Effector CD4-positive, alpha-beta T cell (primary cell): ENCODE measurements around the gene KCNB1.

Experiments
- DNase-seq: peaks from one replicate; pipeline ENCODE4 v3.0.0-alpha.2; 2020

Gene KCNB1

GRCh38 chr20:49385465-49385864 lies 97.0 kb downstream of the KCNB1 start:
- DNase-seq: no peak

DNA sequence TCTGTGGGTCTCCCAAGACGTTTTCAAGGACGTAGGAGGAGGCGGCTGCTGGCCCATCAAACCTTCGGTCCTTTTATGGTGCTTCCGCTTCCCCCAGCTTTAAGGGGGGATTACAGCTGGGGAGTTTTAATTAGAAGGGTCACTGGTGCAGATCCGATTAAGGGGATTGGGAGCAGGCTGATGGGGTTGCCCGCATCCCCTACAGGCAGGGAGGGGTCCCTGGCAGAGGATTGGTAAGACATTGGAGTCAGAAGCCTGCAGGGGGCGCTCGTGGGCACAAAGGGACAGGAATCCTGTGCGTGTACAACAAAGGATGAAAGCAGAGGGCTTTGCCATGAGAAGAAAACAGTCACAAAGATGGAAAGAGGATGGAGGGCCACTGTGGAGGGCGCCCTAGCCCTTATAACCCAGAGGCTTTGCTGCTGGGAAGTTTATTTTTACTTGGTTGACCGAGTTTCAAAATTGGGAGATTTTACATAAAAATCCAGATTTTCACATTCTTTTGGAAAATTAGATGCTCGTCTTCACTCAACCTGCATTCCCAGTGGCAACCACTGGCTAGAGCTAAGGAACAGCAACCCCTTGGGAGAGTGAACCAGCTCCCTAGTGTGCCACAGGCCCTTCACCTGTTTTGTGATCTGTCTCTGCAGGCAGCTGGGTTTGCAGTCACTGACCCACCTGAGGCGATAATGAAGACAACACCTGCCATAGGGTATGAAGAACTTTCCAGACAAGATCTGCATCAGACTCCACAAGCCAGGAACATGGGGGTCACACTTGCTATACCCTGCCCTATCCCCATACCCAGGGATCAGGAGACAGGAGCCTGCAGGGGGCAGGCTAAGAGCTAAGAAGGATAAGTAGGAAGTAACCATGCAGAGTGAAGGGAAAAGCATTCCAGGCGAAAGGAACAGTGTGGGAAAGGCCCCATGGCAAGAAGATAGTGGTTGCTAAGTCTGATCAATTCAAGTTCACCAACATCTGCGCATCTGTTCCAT lies 97.7 kb downstream of the KCNB1 start:
- DNase-seq: peak; percentile 40

GRCh38 chr20:49381558-49382493 lies 100.6 kb downstream of the KCNB1 start:
- DNase-seq: no peak

DNA sequence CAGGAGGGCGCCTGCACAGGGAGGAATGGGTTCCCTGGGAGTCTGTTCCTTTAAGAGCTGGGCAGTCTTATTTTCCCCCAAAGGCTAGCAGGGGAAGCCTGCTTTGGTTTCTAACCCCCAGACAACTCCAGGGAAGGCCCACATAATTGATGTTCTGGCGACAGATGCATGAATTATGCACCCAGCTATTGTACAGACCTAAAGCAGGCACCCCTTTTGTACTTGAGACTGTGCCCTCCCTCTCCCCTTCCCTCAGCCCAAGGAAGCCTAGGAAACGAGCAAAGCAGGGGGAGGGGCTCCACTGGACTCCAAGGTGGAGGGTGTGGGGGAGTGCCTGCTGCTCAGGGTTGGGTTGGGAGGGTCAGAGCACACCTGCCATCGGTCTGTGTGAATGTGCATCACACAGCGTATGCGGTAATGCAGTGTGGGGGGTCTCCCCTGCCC lies 102.1 kb downstream of the KCNB1 start:
- DNase-seq: no peak

DNA sequence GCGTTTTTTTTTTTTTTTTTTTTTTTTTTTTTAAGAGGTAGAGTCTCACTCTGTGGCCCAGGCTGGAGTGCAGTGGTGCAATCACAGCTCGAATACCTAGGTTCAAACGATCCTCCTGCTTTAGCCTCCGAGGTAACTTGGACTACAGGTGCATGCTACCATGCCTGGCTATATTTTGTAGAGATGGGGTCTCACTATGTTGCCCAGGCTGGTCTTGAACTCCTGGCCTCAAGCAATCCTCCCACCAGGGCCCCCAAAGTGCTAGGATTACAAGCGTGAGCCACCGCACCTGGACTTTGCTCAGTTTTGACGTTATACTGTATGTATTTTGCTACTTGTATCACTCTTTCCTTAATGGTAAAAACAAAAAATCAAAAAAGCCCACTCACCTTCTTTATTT lies 103.1 kb downstream of the KCNB1 start:
- DNase-seq: no peak

- DNase-seq: no peak
These were observed 105.1 kb downstream of the KCNB1 start for GRCh38 chr20:49377326-49377725.

GRCh38 chr20:49375170-49375569 lies 107.3 kb downstream of the KCNB1 start:
- no peak for DNase-seq

DNA sequence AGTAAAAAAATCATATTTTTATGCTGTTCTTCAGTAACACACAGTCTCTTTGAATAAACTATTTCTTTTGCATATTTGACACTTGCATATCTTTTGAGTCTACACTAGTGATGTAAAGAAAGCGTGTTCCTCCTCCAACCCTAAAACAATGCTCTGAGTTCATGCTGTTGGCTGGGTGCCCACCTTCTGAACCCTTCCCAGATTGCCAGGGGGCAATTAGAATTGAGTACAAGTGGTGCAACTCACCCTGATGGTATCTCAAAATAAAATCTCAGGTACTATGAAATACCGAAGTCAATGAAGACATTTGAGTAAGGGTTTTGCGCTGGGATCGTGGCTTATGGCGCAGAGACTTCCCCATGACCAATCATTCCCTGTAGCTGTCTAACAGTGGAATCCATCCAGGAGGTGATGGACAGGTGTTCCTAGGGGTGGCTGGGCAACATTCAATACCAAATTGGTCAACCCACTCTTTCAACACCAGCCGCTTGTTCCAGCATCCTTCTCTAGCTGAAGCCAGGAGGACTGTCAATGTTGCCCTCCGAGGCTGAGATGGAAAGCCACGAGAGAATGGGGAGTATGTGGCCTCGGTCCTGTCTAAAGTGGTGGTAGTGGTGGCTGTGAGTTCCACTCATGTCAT lies 110.3 kb downstream of the KCNB1 start:
- no peak for DNase-seq

- DNase-seq: no peak
These were observed 113.9 kb downstream of the KCNB1 start for GRCh38 chr20:49368596-49368995.

DNA sequence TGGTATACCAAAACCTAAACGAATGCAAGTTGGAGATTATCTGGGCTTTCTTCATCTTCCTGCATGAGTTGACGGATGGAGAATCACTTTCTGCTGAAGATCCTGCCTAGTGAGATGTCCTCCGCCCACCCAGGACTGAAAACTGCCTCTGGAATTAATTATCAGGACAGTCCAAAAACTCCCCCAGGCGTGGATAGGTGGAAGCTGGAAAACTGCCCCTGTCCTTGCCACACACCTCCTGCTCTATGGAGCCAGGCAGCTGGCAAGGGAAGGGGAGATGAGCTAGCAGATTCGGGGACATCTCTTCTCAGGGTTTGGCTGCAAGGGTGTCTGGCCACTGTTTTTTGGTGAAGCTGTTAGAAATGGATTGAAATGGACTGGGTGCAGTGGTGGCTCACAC lies 115.4 kb downstream of the KCNB1 start:
- no peak for DNase-seq

DNA sequence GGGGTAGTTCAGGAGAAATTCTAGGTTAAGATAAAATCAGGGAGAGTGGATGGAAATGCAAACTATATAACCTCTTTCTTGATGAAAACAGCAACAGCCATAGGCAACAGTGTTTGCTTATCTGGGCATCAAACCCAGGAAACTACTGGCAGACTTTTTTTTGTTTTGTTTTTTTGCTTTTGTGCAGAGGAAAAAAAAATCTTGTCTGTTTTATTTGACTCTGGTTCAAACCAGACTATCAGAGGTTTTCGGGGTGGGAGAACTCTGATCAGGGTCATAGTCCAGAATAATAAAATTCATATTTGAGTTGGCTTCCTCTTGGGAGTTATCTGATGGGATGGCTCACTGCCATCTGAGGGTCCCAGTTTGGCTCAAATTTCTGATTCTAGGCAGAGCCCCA lies 115.8 kb downstream of the KCNB1 start:
- no peak for DNase-seq

DNA sequence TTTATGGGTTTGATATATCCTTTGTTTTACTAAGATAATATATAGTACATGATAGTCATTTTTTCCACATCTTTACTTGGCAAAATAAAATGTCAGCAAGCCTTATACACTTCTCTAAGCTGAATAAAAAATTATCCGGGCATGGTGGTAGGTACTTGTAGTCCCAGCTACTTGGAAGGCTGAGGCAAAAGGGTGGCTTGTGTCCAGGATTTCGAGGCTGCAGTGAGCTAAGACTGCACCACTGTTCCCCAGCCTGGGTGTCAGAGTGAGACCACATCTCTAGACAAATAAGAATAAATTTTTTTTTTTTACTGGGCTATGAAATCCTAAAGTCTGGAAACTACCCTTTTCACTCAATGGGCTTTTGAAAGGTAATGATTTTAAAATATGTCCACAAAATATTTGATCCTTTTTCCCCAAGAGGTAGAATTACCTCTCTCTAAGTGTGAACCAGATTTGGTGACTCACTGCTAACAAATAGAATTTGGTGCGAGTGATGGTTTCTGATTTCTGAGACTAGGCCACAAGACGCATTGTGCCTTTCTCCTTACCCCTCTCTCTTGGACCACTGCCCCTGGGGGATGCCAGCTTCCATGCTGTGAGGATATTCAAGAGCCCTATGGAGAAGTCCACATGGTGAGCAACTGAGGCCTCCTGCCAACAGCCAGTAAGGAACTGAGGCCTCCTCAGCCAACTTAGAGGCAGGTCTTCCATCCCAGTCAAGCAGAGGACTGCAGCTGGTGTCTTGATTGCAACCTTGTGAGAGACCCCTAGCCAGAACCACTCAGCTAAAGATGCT lies 120.4 kb downstream of the KCNB1 start:
- DNase-seq: no peak

DNA sequence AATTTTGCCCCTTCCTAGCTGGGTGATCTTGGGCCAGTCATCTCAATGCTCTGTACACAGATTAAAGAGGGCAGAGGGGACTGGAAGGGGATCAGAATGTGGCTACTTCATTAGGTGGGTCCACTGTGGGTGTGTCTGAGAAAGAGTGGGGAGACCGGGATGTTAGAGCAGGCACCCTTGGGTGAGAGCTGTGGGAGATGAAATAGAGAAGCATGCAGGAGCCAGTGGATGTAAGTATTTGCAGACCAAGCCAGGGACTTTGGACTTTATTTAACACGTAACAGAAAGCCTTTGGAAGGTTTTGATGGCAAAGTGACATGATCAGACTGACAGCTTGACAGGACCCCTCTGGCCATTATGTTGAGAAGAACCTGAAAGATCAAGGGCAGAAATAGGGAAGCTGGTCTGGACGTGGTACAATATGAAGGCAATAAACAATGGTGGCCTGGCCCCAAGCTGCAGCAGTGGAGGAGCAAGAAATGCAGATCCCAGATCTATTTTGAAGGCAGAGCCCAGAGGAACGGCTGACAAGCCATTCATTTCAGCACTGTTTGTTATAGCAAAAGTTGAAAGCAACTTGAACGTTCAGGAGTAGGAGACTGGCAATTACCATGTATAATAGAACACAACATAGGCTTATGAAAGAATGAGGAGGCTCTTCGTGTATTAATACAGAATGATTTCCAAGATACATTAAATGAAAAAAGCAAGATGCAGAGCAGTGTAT lies 122.1 kb downstream of the KCNB1 start:
- DNase-seq: no peak

- no peak for DNase-seq
These were observed 125.8 kb downstream of the KCNB1 start for GRCh38 chr20:49356676-49357075.

DNA sequence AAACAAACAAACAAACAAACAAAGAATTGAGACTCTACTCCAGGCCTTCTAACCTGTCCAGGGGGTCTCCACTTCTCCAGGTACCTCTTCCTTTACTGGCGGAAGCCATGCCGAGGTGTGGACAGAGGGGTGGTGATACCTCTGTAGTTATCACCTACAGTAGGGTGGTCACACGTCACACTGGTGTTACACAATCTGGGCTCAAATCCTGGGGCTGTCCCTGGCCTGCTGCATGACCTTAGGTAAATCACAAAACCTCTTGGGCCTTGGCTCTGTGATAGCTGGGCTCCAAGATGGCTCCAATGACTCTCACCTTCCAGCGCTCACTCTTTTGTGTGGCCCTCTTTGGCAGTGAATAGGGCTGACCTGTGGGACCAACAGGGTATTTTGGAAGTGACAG lies 127.8 kb downstream of the KCNB1 start:
- DNase-seq: no peak

DNA sequence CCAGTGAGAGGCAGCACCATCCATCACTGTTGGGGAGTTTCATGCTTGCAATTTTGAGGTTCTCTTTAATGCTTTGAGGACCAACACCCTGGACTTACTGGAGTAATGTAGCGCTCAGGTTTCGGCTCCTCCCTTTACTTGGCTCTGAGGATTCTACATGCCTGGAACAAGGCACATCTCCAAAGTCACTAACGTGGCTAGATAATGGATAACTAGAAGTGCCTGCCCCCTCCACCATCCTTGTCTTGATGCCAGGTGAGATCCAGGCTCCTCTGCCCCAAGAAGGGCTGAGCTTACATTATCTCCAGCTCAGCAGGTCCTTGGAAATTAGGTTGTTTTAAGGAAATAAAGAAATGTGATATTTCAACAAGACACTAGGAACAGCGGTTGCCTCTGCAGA lies 129.1 kb downstream of the KCNB1 start:
- no peak for DNase-seq

GRCh38 chr20:49352751-49353150 lies 129.7 kb downstream of the KCNB1 start:
- DNase-seq: no peak

DNA sequence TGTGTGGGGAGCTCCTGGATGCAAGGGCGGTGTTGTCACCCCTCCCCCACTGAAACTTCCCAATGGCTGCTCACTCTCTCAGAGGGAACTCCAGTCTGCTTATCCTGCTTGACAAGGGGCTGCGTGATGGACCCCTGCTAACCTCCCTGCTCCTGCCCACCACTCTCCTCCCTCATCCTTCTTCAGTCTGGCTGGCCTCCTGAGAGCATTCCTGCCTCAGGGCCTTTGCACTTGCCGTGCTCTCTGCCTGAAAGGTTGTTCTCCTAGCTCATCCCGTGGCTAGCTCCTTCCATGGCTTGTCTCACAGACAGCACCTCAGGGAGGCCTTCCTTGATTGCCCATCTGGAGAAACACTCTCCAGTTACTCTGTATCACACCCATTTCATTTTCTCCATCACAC lies 130.7 kb downstream of the KCNB1 start:
- no peak for DNase-seq

- DNase-seq: no peak
These were observed 132.7 kb downstream of the KCNB1 start for GRCh38 chr20:49349694-49350252.

GRCh38 chr20:49349078-49349477 lies 133.4 kb downstream of the KCNB1 start:
- DNase-seq: no peak

GRCh38 chr20:49348563-49348962 lies 133.9 kb downstream of the KCNB1 start:
- no peak for DNase-seq
